ENCODE data around the gene PDGFA. TPM values are rescaled to one million over a fixed set of nuclear protein-coding genes. Genes with fewer than 3 reads are reported as not detected.
"Not testable (repeated sequence)": the region's sequence is repeated elsewhere in the genome, so short reads cannot be mapped to it uniquely, and the experiment has no call there.

Gene PDGFA
- total RNA-seq, 1 experiment from 2014 or later = 129 TPM

GRCh38 chr7:552868-553635 is 33.4 kb upstream of the PDGFA start:
- Mint-ChIP-seq H3K4me3 (no peak overlapping the region), H3K9me3 (no peaks in the 10 kb centered on the region), H3K27ac (no peak overlapping the region), H3K4me1 (no peaks in the 10 kb centered on the region), H3K36me3 (peaks cover 8% of the 10 kb centered on the region; the same call in 1 of the 2 replicates), H3K27me3 (ENCODE audit: low read depth) (no peaks in the 10 kb centered on the region)
- CTCF ChIA-PET = interaction anchor here (0.8 kb wide), 1 partner anchor 33 kb away, joined by 3 read pairs; the partner anchor contains the start of gene PDGFA
- ATAC-seq (no peak), DNase-seq (ENCODE audit: low spot score) (no peak)
- POLR2A ChIA-PET = no interaction called here
- TF ChIP-seq TCF7 (CRISPR knock-in tag; IDR thresholded peaks at IDR 0.05; ENCODE audit: low read depth) = no peak
- TF ChIP-seq ZNF263 (CRISPR knock-in tag; IDR thresholded peaks at IDR 0.05; ENCODE audit: low read depth) = no peak
- TF ChIP-seq GABPB1 (CRISPR knock-in tag; IDR thresholded peaks at IDR 0.05) = peak; percentile 13; the same call in 1 of the 2 replicates
- no peak for TF ChIP-seq ZNF671 (CRISPR knock-in tag; IDR thresholded peaks at IDR 0.05)

- H3K36me3 Mint-ChIP-seq; H3K4me1 Mint-ChIP-seq; H3K27me3 Mint-ChIP-seq (ENCODE audit: low read depth); H3K9me3 Mint-ChIP-seq; H3K27ac Mint-ChIP-seq; POLR2A ChIA-PET; ATAC-seq; DNase-seq (ENCODE audit: low spot score); H3K4me3 Mint-ChIP-seq: not testable (repeated sequence)
- CTCF ChIA-PET = interaction anchor here (0.8 kb wide), 1 partner anchor 32 kb away, joined by 3 read pairs; the partner anchor contains the start of gene PDGFA
Observed at GRCh38 chr7:552151-552867, 32.7 kb upstream of the PDGFA start.

GRCh38 chr7:551615-551970 is 31.9 kb upstream of the PDGFA start:
- CTCF ChIA-PET; H3K4me3 Mint-ChIP-seq; DNase-seq (ENCODE audit: low spot score); ATAC-seq; POLR2A ChIA-PET; H3K27ac Mint-ChIP-seq; H3K36me3 Mint-ChIP-seq; H3K9me3 Mint-ChIP-seq; H3K27me3 Mint-ChIP-seq (ENCODE audit: low read depth); H3K4me1 Mint-ChIP-seq: not testable (repeated sequence)

- TF ChIP-seq KAT7 (CRISPR knock-in tag; IDR thresholded peaks at IDR 0.05; ENCODE audit: borderline replicate concordance) (no peak), ZNF423 (CRISPR knock-in tag; IDR thresholded peaks at IDR 0.05) (no peak), MLX (CRISPR knock-in tag; IDR thresholded peaks at IDR 0.05) (no peak), TEAD1 (CRISPR knock-in tag; IDR thresholded peaks at IDR 0.05) (no peak), ATF1 (CRISPR knock-in tag; IDR thresholded peaks at IDR 0.05) (no peak), FOXJ3 (CRISPR knock-in tag; IDR thresholded peaks at IDR 0.05; ENCODE audit: borderline replicate concordance) (no peak), FOXP4 (CRISPR knock-in tag; IDR thresholded peaks at IDR 0.05) (no peak), ZNF425 (CRISPR knock-in tag; conservative IDR thresholded peaks at IDR 0.05) (no peak), JAZF1 (CRISPR knock-in tag; IDR thresholded peaks at IDR 0.05) (no peak)
- Mint-ChIP-seq H3K4me3 (no peak overlapping the region), H3K9me3 (0 out of 2 replicates have a peak, but pooled peaks cover 3% of the 10 kb centered on the region), H3K27me3 (ENCODE audit: low read depth) (no peaks in the 10 kb centered on the region), H3K27ac (no peak overlapping the region), H3K36me3 (no peaks in the 10 kb centered on the region), H3K4me1 (no peaks in the 10 kb centered on the region)
- POLR2A ChIA-PET = no interaction called here
- DNase-seq (ENCODE audit: low spot score) = no peak
- CTCF ChIA-PET = no interaction called here
- no peak for ATAC-seq
Observed at GRCh38 chr7:550881-551614, 31.4 kb upstream of the PDGFA start.
